HG03039 (cell line): Measurements from ENCODE around the gene TNK2.
"Not testable (repeated sequence)": the region's sequence is repeated elsewhere in the genome, so short reads cannot be mapped to it uniquely, and the experiment has no call there.

ENCODE experiments used
- ATAC-seq: cut with Tn5 transposase; IDR thresholded peaks from one replicate; pipeline ENCODE4 v1.9.1; 2021; ENCODE audit warnings: mild to moderate bottlenecking, moderate library complexity; ENCODE audit not compliant: unreplicated experiment

TNK2 gene

DNA sequence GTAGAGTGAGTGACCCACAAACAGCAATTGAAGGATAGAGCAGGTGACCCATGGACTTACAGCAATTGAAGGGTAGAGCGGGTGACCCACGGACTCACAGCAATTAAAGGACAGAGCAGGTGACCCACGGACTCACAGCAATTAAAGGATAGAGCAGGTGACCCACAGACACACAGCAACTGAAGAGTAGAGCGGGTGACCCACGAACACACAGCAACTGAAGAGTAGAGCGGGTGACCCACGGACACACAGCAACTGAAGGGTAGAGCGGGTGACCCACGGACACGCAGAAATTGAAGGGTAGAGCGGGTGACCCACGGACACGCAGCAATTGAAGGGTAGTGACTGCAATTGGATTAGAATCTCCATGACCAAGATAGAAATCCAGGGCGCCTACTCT, 9.8 kb upstream of the TNK2 start:
- no peak for ATAC-seq

DNA sequence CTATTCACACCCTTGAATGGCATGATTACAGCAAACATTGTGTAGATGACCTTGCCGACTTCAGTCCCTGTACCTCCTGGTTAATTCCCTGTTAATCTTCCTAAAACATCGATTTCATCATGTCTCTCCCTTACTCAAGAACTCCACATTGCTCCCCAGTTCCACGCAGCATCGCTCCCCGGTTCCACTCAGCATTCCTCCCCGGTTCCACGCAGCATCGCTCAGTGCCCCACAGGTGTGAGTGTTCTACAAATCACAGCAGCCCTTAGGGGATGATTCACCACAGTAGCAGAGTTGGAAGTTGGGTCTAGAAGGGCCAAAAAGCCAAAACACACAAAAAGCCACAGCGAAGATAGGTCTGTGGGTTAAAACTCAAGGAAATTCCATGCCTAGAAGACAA, 8.6 kb upstream of the TNK2 start:
- ATAC-seq: no peak

- ATAC-seq: no peak
These were observed 7.9 kb upstream of the TNK2 start for GRCh38 chr3:195916291-195916690.

DNA sequence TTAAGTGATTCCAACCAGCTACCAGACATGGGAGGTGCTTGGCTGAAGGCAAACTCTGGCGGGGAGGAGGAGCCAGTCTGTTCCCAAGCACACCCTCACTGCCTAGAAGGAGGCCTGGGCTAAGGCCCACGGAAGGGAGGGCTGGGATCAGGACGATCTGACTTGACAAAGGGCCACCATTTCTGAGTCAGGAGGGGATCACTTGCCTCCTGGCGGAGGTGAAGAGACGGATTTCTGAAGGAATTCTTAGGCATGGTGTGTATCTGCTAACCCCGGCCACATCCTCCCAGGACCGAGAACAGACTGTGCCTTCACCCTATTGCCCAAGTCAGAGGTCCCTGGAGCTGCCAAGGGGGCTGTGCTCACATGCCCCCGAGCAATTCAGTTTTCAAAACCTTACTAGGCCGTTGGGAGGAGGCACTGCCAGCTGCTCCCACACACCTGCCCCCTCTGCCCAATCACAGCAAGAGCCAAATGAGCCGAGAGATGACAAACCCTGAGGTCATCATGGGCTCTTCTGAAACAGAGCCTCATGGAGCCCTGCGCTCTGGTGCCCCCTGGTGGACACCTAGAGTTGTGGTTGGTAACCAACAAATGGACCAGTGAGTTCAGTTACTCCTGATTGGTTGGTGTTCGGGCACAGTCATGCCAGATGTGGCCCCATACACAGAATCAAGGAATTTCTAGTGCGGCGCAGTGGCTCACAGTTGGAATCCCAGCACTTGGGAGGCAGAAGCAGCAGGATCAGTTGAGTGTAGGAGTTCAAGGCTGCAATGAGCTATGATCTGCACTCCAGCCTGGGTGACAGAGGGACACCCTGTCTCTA, 6.5 kb upstream of the TNK2 start:
- peak; percentile 68 for ATAC-seq

DNA sequence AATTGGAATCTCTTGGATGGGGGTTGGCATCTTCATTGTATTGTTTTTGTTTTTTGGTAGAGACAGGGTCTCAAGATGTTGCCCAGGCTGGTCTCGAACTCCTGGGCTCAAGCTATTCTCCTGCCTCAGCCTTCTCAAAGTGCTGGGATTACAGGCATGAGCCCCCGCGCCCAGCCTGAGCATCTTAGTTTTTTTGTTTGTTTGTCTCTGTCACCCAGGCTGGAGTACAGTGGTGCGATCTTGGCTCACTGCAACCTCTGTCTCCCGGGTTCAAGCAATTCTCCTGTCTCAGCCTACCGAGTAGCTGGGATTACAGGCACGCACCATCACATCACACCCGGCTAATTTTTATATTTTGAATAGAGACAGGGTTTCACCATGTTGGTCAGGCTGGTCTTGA, 5.8 kb upstream of the TNK2 start:
- not testable (repeated sequence) for ATAC-seq

GRCh38 chr3:195913382-195913781, 5.0 kb upstream of the TNK2 start:
- ATAC-seq: no peak

DNA sequence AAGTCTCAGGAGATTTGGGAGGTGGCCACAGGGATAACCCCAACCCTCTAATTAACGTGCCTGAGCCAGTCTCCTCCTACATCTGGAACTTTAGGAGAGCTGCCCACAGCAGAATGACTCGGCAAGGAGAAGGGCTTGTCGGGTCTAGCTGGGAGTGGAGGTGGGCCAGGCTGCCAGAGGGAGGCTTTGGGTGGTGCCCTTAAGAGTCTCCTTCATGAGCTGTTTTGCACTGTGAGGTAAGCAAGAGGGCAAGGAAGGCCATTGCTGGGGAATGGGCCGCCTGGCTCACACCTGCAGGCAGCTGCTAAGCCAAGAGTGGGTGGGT, 3.6 kb upstream of the TNK2 start:
- no peak for ATAC-seq

DNA sequence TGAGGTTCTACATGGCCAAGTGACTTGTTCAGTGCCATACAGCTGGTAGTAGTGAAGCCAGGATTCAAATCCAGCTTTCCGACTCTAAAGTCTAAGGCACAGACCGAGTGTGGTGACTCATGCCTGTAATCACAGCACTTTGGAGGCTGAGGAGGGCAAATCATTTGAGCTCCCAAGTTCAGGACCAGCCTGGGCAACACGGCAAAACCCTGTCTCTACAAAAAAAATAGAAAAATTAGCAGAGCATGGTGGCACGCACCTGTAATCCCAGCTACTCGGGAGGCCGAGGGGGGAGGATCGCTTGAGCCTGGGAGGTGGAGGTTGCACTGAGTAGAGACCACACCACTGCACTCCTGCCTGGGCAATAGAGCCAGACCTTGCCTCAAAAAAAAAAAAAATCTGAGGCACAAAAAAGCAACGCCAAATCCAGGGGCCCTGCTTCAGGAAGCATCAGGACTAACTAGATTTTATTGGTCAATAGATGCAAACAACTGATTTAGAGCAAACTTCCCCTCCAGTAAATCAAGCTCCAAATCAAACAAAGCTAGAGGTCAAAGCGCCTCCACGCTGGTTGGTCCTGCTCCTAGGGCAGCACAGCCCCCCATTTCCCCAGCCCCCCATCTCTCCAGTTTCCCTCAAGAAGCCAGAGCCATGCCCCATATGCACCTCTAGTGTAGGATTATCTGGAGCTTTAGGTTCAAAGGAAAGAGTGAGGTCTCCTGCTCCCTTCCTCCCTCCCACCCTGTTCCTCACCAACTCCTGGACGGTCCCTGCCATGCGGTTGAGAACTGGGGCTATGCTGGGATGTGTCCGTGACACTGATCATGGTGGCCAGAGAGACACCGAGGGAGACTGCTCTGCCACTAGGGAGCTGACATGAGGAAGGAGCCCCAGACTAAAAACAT, 2.9 kb upstream of the TNK2 start:
- ATAC-seq: no peak

GRCh38 chr3:195910499-195910845, 2.1 kb upstream of the TNK2 start:
- no peak for ATAC-seq

- peak; percentile 44 for ATAC-seq
These were observed 1.5 kb upstream of the TNK2 start for GRCh38 chr3:195909644-195910498.

DNA sequence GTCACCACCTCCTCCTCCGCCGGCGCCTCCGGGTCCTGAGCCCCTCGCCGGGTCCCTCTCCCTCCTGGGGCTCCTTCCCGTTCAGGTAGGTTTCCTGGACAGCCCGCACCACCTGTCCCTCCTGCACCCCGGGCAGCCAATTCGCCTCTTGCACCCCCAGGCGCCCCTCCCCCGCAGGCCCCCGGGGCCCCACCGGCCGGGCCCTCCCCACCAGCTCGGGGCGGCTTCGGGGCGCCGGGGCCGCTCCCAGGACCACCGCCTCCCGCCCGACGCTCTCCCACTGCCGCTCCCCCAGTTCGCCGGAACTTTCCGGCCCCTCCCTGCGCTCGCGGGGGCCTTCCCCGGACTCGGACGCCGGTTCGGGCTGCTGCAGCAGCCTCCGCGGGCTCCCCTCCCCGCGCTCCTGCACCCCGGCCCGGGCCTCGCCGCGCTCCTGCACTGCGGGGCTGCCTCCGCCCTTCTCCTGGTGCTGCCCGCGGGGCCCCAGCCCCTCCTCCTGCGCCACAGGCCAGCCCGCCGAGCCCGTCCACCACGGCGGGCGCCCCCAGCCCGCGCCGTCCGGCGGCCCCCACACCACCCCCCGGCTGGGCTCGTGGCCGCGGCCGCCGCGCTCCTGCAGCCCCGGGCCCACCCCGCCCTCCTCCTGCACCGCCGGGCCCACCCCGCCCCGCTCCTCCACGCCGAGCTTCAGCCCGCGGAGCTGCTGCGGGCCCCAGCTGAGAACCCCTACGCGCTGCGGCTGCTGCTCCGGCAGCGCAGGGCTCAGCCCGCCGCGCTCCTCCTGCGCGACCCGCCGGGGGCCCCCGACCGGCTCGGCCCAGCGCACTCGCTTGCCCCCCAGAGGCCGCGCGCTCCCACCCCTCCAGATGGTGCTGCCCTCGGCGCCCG, 587 bp upstream of the TNK2 start:
- ATAC-seq: peak; percentile 22

- no peak for ATAC-seq
These were observed 742 bp downstream of the TNK2 start for GRCh38 chr3:195907684-195907933.

GRCh38 chr3:195906865-195907683, 1.3 kb downstream of the TNK2 start:
- ATAC-seq: no peak

DNA sequence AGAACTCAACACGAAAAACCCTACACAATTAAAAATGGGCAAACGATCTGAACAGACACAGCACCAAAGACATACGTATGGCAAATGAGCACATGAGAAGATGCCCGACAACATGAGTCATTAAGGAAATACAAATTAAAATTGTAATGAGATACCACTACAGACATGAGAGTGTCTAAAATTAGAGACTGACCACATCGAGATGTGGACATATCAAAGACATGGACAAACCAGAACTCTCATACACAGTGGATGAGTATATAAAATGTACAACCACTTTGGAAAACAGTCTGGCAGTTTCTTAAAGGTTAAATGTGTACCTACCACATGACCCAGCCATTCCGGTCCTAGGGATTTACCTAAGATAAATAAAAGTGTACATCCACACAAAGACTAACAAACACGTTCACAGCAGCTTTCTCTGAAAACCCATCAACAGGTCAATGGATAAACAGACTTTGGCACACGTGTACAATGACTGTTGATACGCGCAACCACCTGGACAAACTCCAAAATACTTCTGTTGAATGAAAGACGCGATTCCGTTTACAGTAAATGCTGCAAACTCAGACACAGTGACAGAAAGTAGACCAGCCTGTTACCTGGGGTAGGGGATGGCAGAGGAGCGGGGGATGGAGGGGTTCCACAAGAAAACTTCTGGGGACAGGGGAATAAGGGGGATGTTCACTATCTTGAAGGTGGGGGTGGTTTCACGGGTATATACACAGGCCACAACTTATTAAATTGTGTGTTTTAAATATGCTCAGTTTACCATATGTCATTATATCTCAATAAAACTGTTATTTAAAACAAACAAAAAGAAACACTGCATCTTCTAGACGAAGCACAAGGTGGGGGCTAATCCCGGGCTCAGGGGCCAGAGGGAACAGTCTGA, 2.1 kb downstream of the TNK2 start:
- ATAC-seq: no peak

DNA sequence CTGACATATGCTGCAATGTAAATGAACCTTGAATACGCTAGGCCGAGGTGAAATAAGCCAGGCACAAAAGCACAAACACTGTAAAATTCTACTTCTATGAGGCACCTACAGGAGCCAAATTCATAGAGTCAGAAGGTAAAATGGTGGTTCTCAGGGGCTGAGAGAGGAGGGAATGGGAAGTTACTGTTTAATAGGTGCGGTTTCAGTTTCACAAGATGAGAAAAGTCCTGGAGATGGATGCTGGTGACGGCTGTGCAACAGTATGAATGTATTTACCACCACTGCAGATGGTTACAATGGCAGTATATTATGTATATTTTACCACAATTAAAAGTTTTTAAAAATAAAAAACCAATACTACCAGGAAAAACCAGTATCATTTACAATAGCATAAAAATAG, 4.0 kb downstream of the TNK2 start:
- no peak for ATAC-seq

DNA sequence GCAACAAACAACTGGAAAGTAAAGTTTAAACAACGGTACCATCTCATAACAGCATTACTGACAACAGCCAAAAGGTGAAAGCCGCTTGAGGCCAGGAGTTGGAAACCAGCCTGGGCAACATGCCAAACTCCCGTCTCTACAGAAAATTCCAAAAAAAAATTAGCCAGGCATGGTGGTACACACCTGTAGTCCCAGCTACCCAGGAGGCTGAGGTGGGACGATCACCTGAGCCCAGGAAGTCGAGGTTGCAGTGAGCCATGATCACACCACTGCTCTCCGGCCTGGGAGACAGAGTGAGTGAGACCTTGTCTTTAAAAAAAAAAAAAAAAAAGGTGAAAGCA, 4.4 kb downstream of the TNK2 start:
- ATAC-seq: no peak

DNA sequence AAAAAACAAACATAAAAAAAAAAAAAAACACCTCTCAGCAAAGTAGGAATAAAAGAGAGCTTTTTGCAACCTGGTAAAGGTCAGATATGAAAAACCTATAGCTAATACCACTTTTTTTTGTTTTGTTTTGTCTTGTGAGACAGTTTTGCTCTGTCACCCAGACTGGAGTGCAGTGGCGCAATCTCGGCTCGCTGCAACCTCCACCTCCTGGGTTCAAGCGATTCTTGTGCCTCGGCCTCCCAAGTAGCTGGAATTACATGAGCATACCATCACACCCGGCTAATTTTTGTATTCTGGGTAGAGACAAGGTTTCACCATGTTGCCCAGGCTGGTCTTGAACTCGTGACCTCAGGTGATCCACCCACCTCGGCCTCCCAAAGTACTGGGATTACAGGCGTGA, 5.7 kb downstream of the TNK2 start:
- ATAC-seq: not testable (repeated sequence)

GRCh38 chr3:195901836-195902585, 6.3 kb downstream of the TNK2 start:
- ATAC-seq: not testable (repeated sequence)
